ENCODE results near the gene MBD5. TPM values are rescaled to one million over a fixed set of nuclear protein-coding genes. Genes with fewer than 3 reads are reported as not detected.

Gene MBD5
- total and polyA plus RNA-seq, 4 donors, result 2.0 to 15.9 (median 9.5) TPM

DNA sequence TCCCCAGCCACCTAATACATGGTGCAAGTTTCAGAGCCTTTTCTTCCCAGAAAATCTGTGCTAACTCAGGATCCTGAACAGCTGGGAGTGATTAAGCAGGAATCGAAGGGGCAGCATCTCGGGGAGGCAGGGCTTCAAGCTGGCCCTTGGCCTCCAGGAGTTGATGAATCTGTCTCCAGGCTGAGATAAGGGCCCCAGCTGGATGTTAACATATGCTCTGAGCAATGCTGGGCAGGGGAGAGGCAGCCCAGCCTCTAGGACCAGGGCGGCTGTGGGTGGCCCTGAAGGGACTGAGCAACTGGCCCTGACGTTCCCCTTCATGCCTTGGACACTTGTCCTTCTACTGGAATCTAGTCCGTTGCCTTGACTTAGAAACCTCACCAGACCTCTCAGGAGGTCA is 539.6 kb downstream of the MBD5 start:
- Histone ChIP-seq H3K9ac (ENCODE audit: low read depth in 1 of 2, low read length in 2 of 2) (no peak overlapping the region), H3K27me3 (ENCODE audit: control insufficient read depth in 4 of 4, insufficient read depth in 4 of 4, low read length in 3 of 4) (no peaks in the 10 kb centered on the region), H3K36me3 (ENCODE audit: control insufficient read depth in 4 of 4, insufficient read depth in 3 of 4, low read depth in 1 of 4, low read length in 3 of 4) (no peaks in the 10 kb centered on the region), H3K9me3 (ENCODE audit: control insufficient read depth in 4 of 4, low read length in 3 of 4) (no peaks in the 10 kb centered on the region), H3K4me1 (ENCODE audit: control insufficient read depth in 4 of 4, insufficient read depth in 4 of 4, low read length in 3 of 4) (no peaks in the 10 kb centered on the region), H3K4me3 (ENCODE audit: low read depth in 1 of 3, low read length in 3 of 3) (no peak overlapping the region), H3K27ac (ENCODE audit: low read depth in 1 of 2, low read length in 2 of 2) (no peak overlapping the region)
- WGBS, result 75% methylated on average over 5 of the region's 5 CpGs
- no peak for TF ChIP-seq JUND (IDR thresholded peaks at IDR 0.05)
- TF ChIP-seq FOXA2 (IDR thresholded peaks at IDR 0.05), result no peak
- TF ChIP-seq, protein P1, sequence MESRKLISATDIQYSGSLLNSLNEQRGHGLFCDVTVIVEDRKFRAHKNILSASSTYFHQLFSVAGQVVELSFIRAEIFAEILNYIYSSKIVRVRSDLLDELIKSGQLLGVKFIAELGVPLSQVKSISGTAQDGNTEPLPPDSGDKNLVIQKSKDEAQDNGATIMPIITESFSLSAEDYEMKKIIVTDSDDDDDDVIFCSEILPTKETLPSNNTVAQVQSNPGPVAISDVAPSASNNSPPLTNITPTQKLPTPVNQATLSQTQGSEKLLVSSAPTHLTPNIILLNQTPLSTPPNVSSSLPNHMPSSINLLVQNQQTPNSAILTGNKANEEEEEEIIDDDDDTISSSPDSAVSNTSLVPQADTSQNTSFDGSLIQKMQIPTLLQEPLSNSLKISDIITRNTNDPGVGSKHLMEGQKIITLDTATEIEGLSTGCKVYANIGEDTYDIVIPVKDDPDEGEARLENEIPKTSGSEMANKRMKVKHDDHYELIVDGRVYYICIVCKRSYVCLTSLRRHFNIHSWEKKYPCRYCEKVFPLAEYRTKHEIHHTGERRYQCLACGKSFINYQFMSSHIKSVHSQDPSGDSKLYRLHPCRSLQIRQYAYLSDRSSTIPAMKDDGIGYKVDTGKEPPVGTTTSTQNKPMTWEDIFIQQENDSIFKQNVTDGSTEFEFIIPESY (IDR thresholded peaks at IDR 0.05), result no peak
- TF ChIP-seq, protein P2, sequence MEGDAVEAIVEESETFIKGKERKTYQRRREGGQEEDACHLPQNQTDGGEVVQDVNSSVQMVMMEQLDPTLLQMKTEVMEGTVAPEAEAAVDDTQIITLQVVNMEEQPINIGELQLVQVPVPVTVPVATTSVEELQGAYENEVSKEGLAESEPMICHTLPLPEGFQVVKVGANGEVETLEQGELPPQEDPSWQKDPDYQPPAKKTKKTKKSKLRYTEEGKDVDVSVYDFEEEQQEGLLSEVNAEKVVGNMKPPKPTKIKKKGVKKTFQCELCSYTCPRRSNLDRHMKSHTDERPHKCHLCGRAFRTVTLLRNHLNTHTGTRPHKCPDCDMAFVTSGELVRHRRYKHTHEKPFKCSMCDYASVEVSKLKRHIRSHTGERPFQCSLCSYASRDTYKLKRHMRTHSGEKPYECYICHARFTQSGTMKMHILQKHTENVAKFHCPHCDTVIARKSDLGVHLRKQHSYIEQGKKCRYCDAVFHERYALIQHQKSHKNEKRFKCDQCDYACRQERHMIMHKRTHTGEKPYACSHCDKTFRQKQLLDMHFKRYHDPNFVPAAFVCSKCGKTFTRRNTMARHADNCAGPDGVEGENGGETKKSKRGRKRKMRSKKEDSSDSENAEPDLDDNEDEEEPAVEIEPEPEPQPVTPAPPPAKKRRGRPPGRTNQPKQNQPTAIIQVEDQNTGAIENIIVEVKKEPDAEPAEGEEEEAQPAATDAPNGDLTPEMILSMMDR (IDR thresholded peaks at IDR 0.05; ENCODE audit: low read depth, low read length, missing input control), result no peak
- TF ChIP-seq FOXA1 (IDR thresholded peaks at IDR 0.05), result no peak
- no peak for TF ChIP-seq HNF4A (conservative IDR thresholded peaks at IDR 0.05)
- TF ChIP-seq RXRA (IDR thresholded peaks at IDR 0.05), result no peak
- DNase-seq (ENCODE audit: low spot score), result no peak

DNA sequence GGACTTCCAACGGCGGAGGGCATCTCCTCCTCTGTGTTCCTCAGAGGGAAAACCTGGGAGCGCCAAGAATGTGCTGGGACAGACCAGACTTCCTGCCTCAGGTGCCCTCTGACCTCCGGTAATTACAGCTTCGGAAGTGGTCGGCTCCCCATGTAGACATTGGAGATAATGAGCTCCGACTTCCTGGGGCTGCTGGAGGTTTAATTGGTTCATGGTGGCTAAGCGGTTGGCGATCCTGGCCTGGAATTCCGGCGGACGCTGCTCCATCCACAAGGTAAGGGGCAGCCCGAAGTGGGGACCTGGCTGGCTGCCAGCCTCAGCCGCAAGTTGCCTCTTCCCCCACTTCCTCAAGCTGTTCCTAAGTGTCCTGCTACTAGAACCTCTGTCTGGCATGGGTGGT is 540.5 kb downstream of the MBD5 start:
- H3K9ac ChIP-seq (ENCODE audit: low read depth in 1 of 2, low read length in 2 of 2), result no peak overlapping the region
- H3K9me3 ChIP-seq (ENCODE audit: control insufficient read depth in 4 of 4, low read length in 3 of 4), result no peaks in the 10 kb centered on the region
- WGBS, result 76% methylated on average over 14 of the region's 14 CpGs
- no peak overlapping the region for H3K4me3 ChIP-seq (ENCODE audit: low read depth in 1 of 3, low read length in 3 of 3)
- peaks cover 0 to under 1% (median 0%) of the 10 kb centered on the region in 4 donors for H3K27me3 ChIP-seq (ENCODE audit: control insufficient read depth in 4 of 4, insufficient read depth in 4 of 4, low read length in 3 of 4)
- DNase-seq (ENCODE audit: low spot score), result no peak
- TF ChIP-seq NR2F2 (IDR thresholded peaks at IDR 0.05) (peak; percentile 35), TAF1 (conservative IDR thresholded peaks at IDR 0.05) (no peak)
- H3K36me3 ChIP-seq (ENCODE audit: control insufficient read depth in 4 of 4, insufficient read depth in 3 of 4, low read depth in 1 of 4, low read length in 3 of 4), result no peaks in the 10 kb centered on the region
- no peak overlapping the region for H3K27ac ChIP-seq (ENCODE audit: low read depth in 1 of 2, low read length in 2 of 2)
- no peaks in the 10 kb centered on the region for H3K4me1 ChIP-seq (ENCODE audit: control insufficient read depth in 4 of 4, insufficient read depth in 4 of 4, low read length in 3 of 4)

DNA sequence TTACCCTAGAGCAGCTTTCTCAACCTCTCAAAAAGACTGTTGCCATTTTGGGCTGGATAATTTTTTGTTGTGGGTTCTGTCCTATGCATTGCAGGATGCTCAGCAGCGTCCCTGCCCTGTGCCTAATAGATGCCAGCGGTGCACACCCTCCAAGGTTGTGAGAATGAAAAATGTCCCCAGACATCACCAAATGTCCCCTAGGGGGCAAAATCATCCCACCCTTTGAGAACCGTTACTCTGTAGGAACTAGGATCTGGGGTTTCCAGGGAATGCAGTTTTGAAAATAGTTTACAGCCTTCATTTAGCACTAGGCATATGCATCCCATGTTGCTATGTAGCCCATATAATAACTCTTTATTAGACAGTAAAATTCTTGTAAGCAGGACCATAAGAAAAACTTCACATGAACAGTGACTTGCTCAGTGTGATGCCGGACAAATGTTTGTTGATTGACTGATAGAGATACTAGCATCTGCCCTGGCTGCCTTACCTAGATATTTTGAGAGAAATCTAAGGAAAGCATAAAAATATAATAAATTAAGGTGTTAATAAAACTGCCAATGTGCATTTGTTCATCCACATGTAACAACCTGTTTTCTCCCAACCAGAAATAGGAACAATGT is 544.5 kb downstream of the MBD5 start:
- Histone ChIP-seq H3K36me3 (ENCODE audit: control insufficient read depth in 4 of 4, insufficient read depth in 3 of 4, low read depth in 1 of 4, low read length in 3 of 4) (no peaks in the 10 kb centered on the region), H3K9me3 (ENCODE audit: control insufficient read depth in 4 of 4, low read length in 3 of 4) (no peaks in the 10 kb centered on the region), H3K27me3 (ENCODE audit: control insufficient read depth in 4 of 4, insufficient read depth in 4 of 4, low read length in 3 of 4) (peaks cover 0 to 5% (median 0%) of the 10 kb centered on the region in 4 donors), H3K4me1 (ENCODE audit: control insufficient read depth in 4 of 4, insufficient read depth in 4 of 4, low read length in 3 of 4) (no peaks in the 10 kb centered on the region), H3K9ac (ENCODE audit: low read depth in 1 of 2, low read length in 2 of 2) (no peak overlapping the region), H3K4me3 (ENCODE audit: low read depth in 1 of 3, low read length in 3 of 3) (no peak overlapping the region), H3K27ac (ENCODE audit: low read depth in 1 of 2, low read length in 2 of 2) (no peak overlapping the region)
- no peak for DNase-seq (ENCODE audit: low spot score)
- WGBS, result 66% methylated on average over 4 of the region's 4 CpGs
- TF ChIP-seq, protein P3, sequence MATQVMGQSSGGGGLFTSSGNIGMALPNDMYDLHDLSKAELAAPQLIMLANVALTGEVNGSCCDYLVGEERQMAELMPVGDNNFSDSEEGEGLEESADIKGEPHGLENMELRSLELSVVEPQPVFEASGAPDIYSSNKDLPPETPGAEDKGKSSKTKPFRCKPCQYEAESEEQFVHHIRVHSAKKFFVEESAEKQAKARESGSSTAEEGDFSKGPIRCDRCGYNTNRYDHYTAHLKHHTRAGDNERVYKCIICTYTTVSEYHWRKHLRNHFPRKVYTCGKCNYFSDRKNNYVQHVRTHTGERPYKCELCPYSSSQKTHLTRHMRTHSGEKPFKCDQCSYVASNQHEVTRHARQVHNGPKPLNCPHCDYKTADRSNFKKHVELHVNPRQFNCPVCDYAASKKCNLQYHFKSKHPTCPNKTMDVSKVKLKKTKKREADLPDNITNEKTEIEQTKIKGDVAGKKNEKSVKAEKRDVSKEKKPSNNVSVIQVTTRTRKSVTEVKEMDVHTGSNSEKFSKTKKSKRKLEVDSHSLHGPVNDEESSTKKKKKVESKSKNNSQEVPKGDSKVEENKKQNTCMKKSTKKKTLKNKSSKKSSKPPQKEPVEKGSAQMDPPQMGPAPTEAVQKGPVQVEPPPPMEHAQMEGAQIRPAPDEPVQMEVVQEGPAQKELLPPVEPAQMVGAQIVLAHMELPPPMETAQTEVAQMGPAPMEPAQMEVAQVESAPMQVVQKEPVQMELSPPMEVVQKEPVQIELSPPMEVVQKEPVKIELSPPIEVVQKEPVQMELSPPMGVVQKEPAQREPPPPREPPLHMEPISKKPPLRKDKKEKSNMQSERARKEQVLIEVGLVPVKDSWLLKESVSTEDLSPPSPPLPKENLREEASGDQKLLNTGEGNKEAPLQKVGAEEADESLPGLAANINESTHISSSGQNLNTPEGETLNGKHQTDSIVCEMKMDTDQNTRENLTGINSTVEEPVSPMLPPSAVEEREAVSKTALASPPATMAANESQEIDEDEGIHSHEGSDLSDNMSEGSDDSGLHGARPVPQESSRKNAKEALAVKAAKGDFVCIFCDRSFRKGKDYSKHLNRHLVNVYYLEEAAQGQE (IDR thresholded peaks at IDR 0.05), result no peak
- TF ChIP-seq, protein P2 (IDR thresholded peaks at IDR 0.05; ENCODE audit: low read depth, low read length, missing input control), result peak; percentile 4
- TF ChIP-seq, protein P4, sequence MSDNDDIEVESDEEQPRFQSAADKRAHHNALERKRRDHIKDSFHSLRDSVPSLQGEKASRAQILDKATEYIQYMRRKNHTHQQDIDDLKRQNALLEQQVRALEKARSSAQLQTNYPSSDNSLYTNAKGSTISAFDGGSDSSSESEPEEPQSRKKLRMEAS (IDR thresholded peaks at IDR 0.05), result no peak
- TF ChIP-seq TAF1 (conservative IDR thresholded peaks at IDR 0.05) (no peak), RAD21 (IDR thresholded peaks at IDR 0.05) (peak; percentile 63 to 72), FOXA1 (IDR thresholded peaks at IDR 0.05) (no peak)

Data from liver (tissue), 9 donors.